GM12878 (cell line): Measurements from ENCODE around the gene TRIM16. TPM values are rescaled to one million over a fixed set of nuclear protein-coding genes. Genes with fewer than 3 reads are reported as not detected.
"Not testable (repeated sequence)": the region's sequence is repeated elsewhere in the genome, so short reads cannot be mapped to it uniquely, and the experiment has no call there.

Experiments
- ATAC-seq: fragments of 200-7000 bp; cut with Tn5 transposase; 3 replicates; pipeline ENCODE4 v1.9.1; 2020; ENCODE audit warnings: mild to moderate bottlenecking, moderate library complexity
- BruUV-seq: library from RNA; stranded (reverse); fragments of 400-500 nt; replicated peaks from 2 replicates; lab custom pipeline; 2021; lab: Mats Ljungman, UMichigan
- CTCF ChIA-PET: fragments of 300-600 bp; sonication (Branson Sonifier 250); formaldehyde crosslinking; extraction: SDS; loops from one replicate; lab custom pipeline; 2021; ENCODE audit warnings: inconsistent platforms; lab: Yijun Ruan, JAX
- POLR2A ChIA-PET: fragments of 350-600 bp; formaldehyde crosslinking; extraction: SDS; loops from one replicate; lab custom pipeline; 2021; ENCODE audit warnings: inconsistent platforms; lab: Charles Lee
- RAD21 ChIA-PET: fragments of 300-600 bp; sonication (Branson Sonifier 250); formaldehyde crosslinking; loops from one replicate; lab custom pipeline; 2023; ENCODE audit warnings: antibody characterized with exemption; ENCODE audit not compliant: unreplicated experiment; lab: Charles Lee
- SMC1A ChIA-PET: fragments of 300-600 bp; sonication (Branson Sonifier 250); formaldehyde crosslinking; loops from one replicate; lab custom pipeline; 2023; ENCODE audit not compliant: unreplicated experiment, uncharacterized antibody; lab: Charles Lee
- DNase-seq: peaks from one replicate; pipeline ENCODE4 v3.0.0-alpha.2; 2011; ENCODE audit warnings: low read depth, low spot score
- FAIRE-seq: peaks from 3 replicates; lab custom pipeline; 2011; peaks lifted over from hg19 to GRCh38; lab: Jason Lieb, UNC
- H2AFZ ChIP-seq: 2 replicates; pipeline ENCODE4 v1.6.0; 2011; ENCODE audit warnings: low read depth, low read length, control low read depth; ENCODE audit not compliant: control insufficient read depth
- H3K27ac ChIP-seq: 2 replicates; pipeline ENCODE4 v1.5.1; 2011; ENCODE audit warnings: control low read depth; ENCODE audit not compliant: control insufficient read depth, insufficient read depth
- H3K27me3 ChIP-seq, 2 experiments: replicated peaks in 1 of 2; 2 replicates each; pipeline versions ENCODE4 v1.6.0 to v1.6.1; 2011; ENCODE audit warnings: low read length in 1 of 2; ENCODE audit not compliant: control insufficient read depth in 2 of 2, insufficient read depth in 2 of 2
- H3K36me3 ChIP-seq, 2 experiments: 2 replicates each; pipeline ENCODE4 v1.5.1; 2011; ENCODE audit warnings: low read length in 1 of 2; ENCODE audit not compliant: control insufficient read depth in 2 of 2, insufficient read depth in 2 of 2
- H3K4me1 ChIP-seq: 2 replicates; pipeline ENCODE4 v1.6.1; 2011; ENCODE audit warnings: mild to moderate bottlenecking, low read length, moderate library complexity, mixed read lengths; ENCODE audit not compliant: control insufficient read depth, insufficient read depth
- H3K4me2 ChIP-seq: 2 replicates; pipeline ENCODE4 v1.6.0; 2011; ENCODE audit warnings: control low read depth; ENCODE audit not compliant: control insufficient read depth, insufficient read depth
- H3K4me3 ChIP-seq: fragments of 200-600 bp; sonication (generic); 2 replicates; pipeline ENCODE4 v1.5.1; 2016
- H3K79me2 ChIP-seq: 2 replicates; pipeline ENCODE4 v1.6.0; 2011; ENCODE audit warnings: low read length; ENCODE audit not compliant: control insufficient read depth, insufficient read depth
- H3K9ac ChIP-seq: 2 replicates; pipeline ENCODE4 v1.8.0; 2011; ENCODE audit warnings: low read length, control low read depth, mixed read lengths; ENCODE audit not compliant: control insufficient read depth, insufficient read depth
- H3K9me3 ChIP-seq: replicated peaks from 3 replicates; pipeline ENCODE4 v1.5.1; 2011; ENCODE audit warnings: mild to moderate bottlenecking, low read length; ENCODE audit not compliant: control insufficient read depth, insufficient read depth
- H4K20me1 ChIP-seq: 2 replicates; pipeline ENCODE4 v1.6.0; 2011; ENCODE audit not compliant: control insufficient read depth, insufficient read depth
- WGBS: methylation state at CpG from one replicate; pipeline ENCODE4 v1.1.6; 2016; ENCODE audit warnings: low lambda C conversion rate; ENCODE audit not compliant: insufficient replicate concordance, insufficient coverage; ENCODE audit errors: missing lambda C conversion rate; 5-methylcytosine and 5-hydroxymethylcytosine counted together
- in situ Hi-C: fragments of 300-500 bp; cut with MboI; formaldehyde crosslinking; loops from 9 replicates; pipeline ENCODE4 v1.14.3; 2018; ENCODE audit warnings: mixed read lengths
- intact Hi-C: fragments of 100-400 bp; cut with micrococcal nuclease; formaldehyde crosslinking; loops from one replicate; pipeline ENCODE4 v1.14.2; 2022; ENCODE audit not compliant: unreplicated experiment
- polyA plus RNA-seq, 11 experiments: library from polyadenylated mRNA; depleted of rRNA in 4 of 11; unstranded in 6 of 11; stranded (reverse) in 5 of 11; fragments of >200 nt; fragmentation: Nextera tagmentation in 4 of 11; fragmentation: Illumina TruSeq in 1 of 11; extraction: Ambion mirVana in 4 of 11; extraction: Trizol in 1 of 11; gene quantifications; 1 replicate in 1 of 11; 2 replicates in 10 of 11; pipeline versions ENCODE4 v1.2.1 to v1.2.3, GENCODE V29; 2011 to 2016; ENCODE audit warnings: inconsistent platforms in 2 of 11, missing spikeins in 2 of 11, low read depth in 1 of 11
- total RNA-seq, 4 experiments: library from RNA; depleted of rRNA in 3 of 4; stranded (reverse); fragments of >200 nt in 3 of 4; fragmentation: Illumina TruSeq in 1 of 4; extraction: Trizol in 1 of 4; gene quantifications; 2 replicates each; pipeline versions ENCODE4 v1.2.1 to v1.2.3, GENCODE V29; 2013 to 2021

The TRIM16 gene
- total and polyA plus RNA-seq, 10 of the 15 experiments (the other 5 are each of a cell fraction or from before 2014, with no cell fraction given): 2.6 to 11.9 (median 9.9) TPM

DNA sequence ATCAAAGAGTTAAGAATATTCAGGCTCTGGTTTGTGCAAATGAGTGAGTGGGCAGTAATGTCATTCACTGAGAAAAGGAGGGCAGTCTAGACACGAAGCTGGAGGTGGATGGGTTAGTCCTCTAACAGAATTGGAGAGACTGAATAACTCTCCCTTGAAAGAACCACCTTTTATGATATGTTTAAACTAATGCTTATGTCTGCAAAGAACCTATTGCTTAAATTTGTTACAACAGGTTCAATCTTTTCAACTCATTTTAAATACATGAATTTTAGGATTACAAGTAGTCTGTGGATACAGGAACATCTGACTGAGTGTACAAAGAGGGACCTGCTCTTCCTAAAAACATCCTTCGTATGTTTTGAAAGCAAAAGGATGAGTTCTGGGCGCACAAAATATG is 14.9 kb upstream of the TRIM16 start:
- SMC1A ChIA-PET, H4K20me1 ChIP-seq, H3K36me3 ChIP-seq, in situ Hi-C loops, H3K9me3 ChIP-seq, intact Hi-C loops, H3K27me3 ChIP-seq, DNase-seq, H3K4me1 ChIP-seq, FAIRE-seq, CTCF ChIA-PET, BruUV-seq, ATAC-seq, RAD21 ChIA-PET, H3K79me2 ChIP-seq: not testable (repeated sequence)
- H3K9ac ChIP-seq: peak overlapping the region; percentile 42; the same call in 1 of the 2 replicates
- POLR2A ChIA-PET: interaction anchor here (0.5 kb wide), 1 partner anchor 651 kb away, joined by 4 read pairs; no protein-coding TSS in a partner anchor
- H3K4me2 ChIP-seq: peak overlapping the region; percentile 48; the same call in 1 of the 2 replicates
- H3K4me3 ChIP-seq: peak overlapping the region; percentile 68
- peak overlapping the region; percentile 92 for H2AFZ ChIP-seq
- WGBS: 0% methylated on average over 2 of the region's 3 CpGs
- 0 out of 2 replicates have a peak overlapping the region, but pooled peaks have one; percentile 44 for H3K27ac ChIP-seq

DNA sequence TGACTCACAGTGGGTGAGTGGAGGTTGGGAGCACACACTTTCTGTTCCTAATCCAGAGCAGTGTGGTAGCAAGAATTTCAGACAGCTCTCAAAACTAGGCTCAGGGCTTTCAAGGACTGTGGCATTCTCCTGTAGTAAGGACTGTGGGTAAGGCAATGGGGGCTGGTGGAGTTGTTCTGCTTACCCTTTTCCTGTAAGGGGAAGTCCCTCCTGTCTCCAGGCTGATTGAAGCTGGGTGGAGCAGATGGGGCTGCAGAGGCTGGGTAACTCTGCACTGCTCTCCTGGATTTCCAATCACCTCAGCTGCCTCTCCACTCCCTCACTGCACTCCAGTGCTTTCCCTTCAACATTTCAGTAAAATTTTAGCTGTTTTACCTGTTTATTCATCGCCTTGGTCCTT is 3.4 kb upstream of the TRIM16 start:
- intact Hi-C loops, H3K4me3 ChIP-seq, H3K27ac ChIP-seq, CTCF ChIA-PET, FAIRE-seq, in situ Hi-C loops, DNase-seq, H4K20me1 ChIP-seq, H3K9ac ChIP-seq, H2AFZ ChIP-seq, H3K79me2 ChIP-seq, H3K4me2 ChIP-seq, H3K27me3 ChIP-seq, H3K4me1 ChIP-seq, BruUV-seq, SMC1A ChIA-PET, H3K9me3 ChIP-seq, H3K36me3 ChIP-seq, RAD21 ChIA-PET, POLR2A ChIA-PET, ATAC-seq: not testable (repeated sequence)
- WGBS: 0% methylated on average over 1 of the region's 1 CpG
